Measurements from ENCODE around the gene ARHGEF25. TPM values are rescaled to one million over a fixed set of nuclear protein-coding genes. Genes with fewer than 3 reads are reported as not detected.

Gene ARHGEF25
- polyA plus RNA-seq, 2 of the 4 experiments (the other 2 are of a cell fraction): 9.3 to 13.8 TPM

- Histone ChIP-seq H3K4me1 (peaks cover 6% of the 10 kb centered on the region; the same call in 1 of the 3 replicates), H3K27ac (no peak overlapping the region), H3K9me3 (no peaks in the 10 kb centered on the region), H3K4me3 (no peak overlapping the region), H3K4me2 (no peak overlapping the region)
- DNase-seq (ENCODE audit: low read depth in 1 of 2, low spot score in 1 of 2) (no peak), ATAC-seq (no peak), FAIRE-seq (no peak)
- CTCF ChIA-PET: interaction anchor here (0.6 to 4.7 kb wide), 4 partner anchors 19 to 105 kb away, joined by 3 to 41 read pairs (median 4); partner anchors contain the start of genes B4GALNT1 and GLI1
- POLR2A ChIA-PET: no interaction called here
- TF ChIP-seq MAFK (IDR thresholded peaks at IDR 0.05; ENCODE audit: partially characterized antibody) (no peak), CBX8 (IDR thresholded peaks at IDR 0.05) (no peak), JUNB (IDR thresholded peaks at IDR 0.05) (no peak), HMGXB4 (CRISPR knock-in tag; IDR thresholded peaks at IDR 0.05; ENCODE audit: borderline replicate concordance) (no peak), MAX (IDR thresholded peaks at IDR 0.05) (no peak), RARB (CRISPR knock-in tag; IDR thresholded peaks at IDR 0.05) (no peak), EP300 (IDR thresholded peaks at IDR 0.05) (no peak), SREBF2 (IDR thresholded peaks at IDR 0.05) (no peak), FOXS1 (CRISPR knock-in tag; IDR thresholded peaks at IDR 0.05) (no peak), HDAC2 (IDR thresholded peaks at IDR 0.05) (no peak), REST (IDR thresholded peaks at IDR 0.05) (no peak), CHD2 (IDR thresholded peaks at IDR 0.05; ENCODE audit: low read length, partially characterized antibody) (no peak), BCL3 (IDR thresholded peaks at IDR 0.05) (no peak), EHMT2 (IDR thresholded peaks at IDR 0.05; ENCODE audit: low read depth) (no peak), TP53 (CRISPR knock-in tag; IDR thresholded peaks at IDR 0.05) (no peak), FOSL2 (IDR thresholded peaks at IDR 0.05) (no peak), FOSL2 (CRISPR knock-in tag; IDR thresholded peaks at IDR 0.05) (no peak)
- WGBS (ENCODE audit: missing lambda C conversion rate): 45% methylated on average over 7 of the region's 7 CpGs
Observed at GRCh38 chr12:57564178-57564740, 47.0 kb upstream of the ARHGEF25 start.

- WGBS (ENCODE audit: missing lambda C conversion rate): 43% methylated on average over 6 of the region's 6 CpGs
- Histone ChIP-seq H3K27ac (no peak overlapping the region), H3K4me3 (no peak overlapping the region), H3K9me3 (no peaks in the 10 kb centered on the region), H3K4me1 (no peaks in the 10 kb centered on the region), H3K4me2 (no peak overlapping the region)
- CTCF ChIA-PET: interaction anchor here (1.0 to 9.3 kb wide), 2 partner anchors 15 to 168 kb away, joined by 3 to 104 read pairs; no protein-coding TSS in a partner anchor
- no peak for FAIRE-seq
- POLR2A ChIA-PET: no interaction called here
- ATAC-seq: no peak; a peak in 2 of 6 replicates
- DNase-seq (ENCODE audit: low read depth in 1 of 2, low spot score in 1 of 2): no peak
- no peak for TF ChIP-seq POLR2AphosphoS2 (conservative IDR thresholded peaks at IDR 0.05; ENCODE audit: low read length)
- TF ChIP-seq HES2 (IDR thresholded peaks at IDR 0.05): no peak
- no peak for TF ChIP-seq JUNB (IDR thresholded peaks at IDR 0.05)
- no peak for TF ChIP-seq RAD21 (conservative IDR thresholded peaks at IDR 0.05 in 1 of 2, IDR thresholded peaks at IDR 0.05 in 1 of 2)
- no peak for TF ChIP-seq NR3C1 (IDR thresholded peaks at IDR 0.05)
- TF ChIP-seq MAZ (IDR thresholded peaks at IDR 0.05; ENCODE audit: borderline replicate concordance, low read depth, low read length): no peak
- no peak for TF ChIP-seq SMC3 (IDR thresholded peaks at IDR 0.05)
- no peak for TF ChIP-seq EHMT2 (IDR thresholded peaks at IDR 0.05; ENCODE audit: low read depth)
- no peak for TF ChIP-seq HMGXB4 (CRISPR knock-in tag; IDR thresholded peaks at IDR 0.05; ENCODE audit: borderline replicate concordance)
- no peak for TF ChIP-seq ZNF302 (CRISPR knock-in tag; IDR thresholded peaks at IDR 0.05)
- TF ChIP-seq HOXB5 (CRISPR knock-in tag; IDR thresholded peaks at IDR 0.05): no peak
- no peak for TF ChIP-seq MAFK (IDR thresholded peaks at IDR 0.05; ENCODE audit: partially characterized antibody)
- TF ChIP-seq FOXS1 (CRISPR knock-in tag; IDR thresholded peaks at IDR 0.05): no peak
- TF ChIP-seq USF2 (IDR thresholded peaks at IDR 0.05): no peak
- TF ChIP-seq RNF2 (IDR thresholded peaks at IDR 0.05; ENCODE audit: borderline replicate concordance, low read depth): no peak
Observed at GRCh38 chr12:57568838-57569237, 42.4 kb upstream of the ARHGEF25 start.

All from A549 (cell line).